Measurements from ENCODE around the gene COPE. TPM values are rescaled to one million over a fixed set of nuclear protein-coding genes. Genes with fewer than 3 reads are reported as not detected.

Gene COPE
- total RNA-seq, 1 donor = 179 TPM

DNA sequence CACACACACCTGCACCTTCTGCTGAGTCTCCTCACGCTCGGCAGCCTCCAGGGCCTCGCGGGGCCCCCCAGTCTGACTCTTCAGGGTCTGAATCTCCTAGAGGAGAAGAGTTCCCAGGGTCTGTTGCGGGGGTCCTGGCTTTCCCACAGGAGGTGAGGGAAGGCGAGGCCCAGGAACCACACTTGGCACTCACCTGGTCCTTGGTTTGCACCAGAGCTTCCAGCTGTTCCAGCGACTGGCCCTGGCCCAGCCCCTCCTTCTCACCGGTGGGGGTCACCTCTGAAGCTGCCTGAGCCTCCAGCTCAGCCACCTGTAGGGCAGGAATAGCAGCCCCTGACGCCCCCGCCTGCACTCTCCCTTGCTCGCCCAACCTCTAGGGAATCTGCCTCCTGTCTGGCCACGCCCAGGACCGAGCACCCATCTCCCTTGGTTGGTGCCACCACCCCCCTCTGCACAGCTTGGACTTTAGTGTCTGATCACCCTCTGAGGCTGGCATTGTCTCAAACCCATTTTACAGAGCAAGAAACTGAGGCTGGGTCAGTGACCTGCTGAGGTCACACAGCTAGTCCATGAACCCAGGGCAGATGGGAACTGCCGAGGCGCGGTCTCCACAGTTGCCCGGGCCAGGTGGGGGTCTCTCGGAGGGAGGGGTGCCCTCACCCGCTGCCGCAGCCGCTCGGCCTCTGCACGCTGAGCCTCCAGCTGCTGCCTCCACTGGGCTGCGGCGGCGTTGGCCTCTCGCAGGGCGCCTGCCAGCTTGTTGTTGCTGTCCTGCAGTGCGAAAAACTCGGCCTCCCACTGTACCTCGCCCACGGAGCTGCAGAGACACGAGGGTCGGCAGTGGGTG lies 12.4 kb upstream of the COPE start:
- Histone ChIP-seq H3K36me3 (ENCODE audit: insufficient read depth, low read length) (peaks cover 63% of the 10 kb centered on the region), H3K4me1 (ENCODE audit: insufficient read depth, low read length) (no peaks in the 10 kb centered on the region)

DNA sequence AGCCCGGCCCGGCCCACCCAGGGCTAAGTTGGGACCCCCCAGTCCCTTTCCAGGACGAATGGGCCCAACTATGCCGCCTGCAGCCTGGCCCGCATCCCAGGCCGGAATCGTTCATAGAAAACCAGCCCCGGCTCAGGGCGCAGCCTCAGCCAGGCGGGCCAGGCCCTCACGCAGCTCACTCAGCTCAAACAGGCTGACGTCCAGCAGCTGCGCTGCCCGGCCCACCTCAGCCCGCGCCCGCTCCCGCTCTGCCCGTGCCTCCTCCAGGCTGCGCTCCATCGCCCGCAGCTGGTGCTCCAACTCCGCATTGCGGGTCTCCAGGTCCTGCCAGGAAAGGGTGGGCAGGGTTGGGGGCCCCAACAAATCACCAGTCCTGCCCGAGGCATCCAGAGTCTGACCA lies 10.1 kb upstream of the COPE start:
- no peaks in the 10 kb centered on the region for H3K27me3 ChIP-seq (ENCODE audit: insufficient read depth, low read length)
- peaks cover 3% of the 10 kb centered on the region for H3K79me2 ChIP-seq (ENCODE audit: insufficient read depth, low read length)
- no peaks in the 10 kb centered on the region for H3K9me3 ChIP-seq (ENCODE audit: low read depth, low read length)
- peaks cover 24% of the 10 kb centered on the region for H4K20me1 ChIP-seq (ENCODE audit: insufficient read depth, low read length)
- H3K27ac ChIP-seq (ENCODE audit: low read depth, low read length) = no peak overlapping the region
- no peak overlapping the region for H3K4me2 ChIP-seq (ENCODE audit: insufficient read depth, low read length)
- no peaks in the 10 kb centered on the region for H3K4me1 ChIP-seq (ENCODE audit: insufficient read depth, low read length)
- TF ChIP-seq, protein P1, sequence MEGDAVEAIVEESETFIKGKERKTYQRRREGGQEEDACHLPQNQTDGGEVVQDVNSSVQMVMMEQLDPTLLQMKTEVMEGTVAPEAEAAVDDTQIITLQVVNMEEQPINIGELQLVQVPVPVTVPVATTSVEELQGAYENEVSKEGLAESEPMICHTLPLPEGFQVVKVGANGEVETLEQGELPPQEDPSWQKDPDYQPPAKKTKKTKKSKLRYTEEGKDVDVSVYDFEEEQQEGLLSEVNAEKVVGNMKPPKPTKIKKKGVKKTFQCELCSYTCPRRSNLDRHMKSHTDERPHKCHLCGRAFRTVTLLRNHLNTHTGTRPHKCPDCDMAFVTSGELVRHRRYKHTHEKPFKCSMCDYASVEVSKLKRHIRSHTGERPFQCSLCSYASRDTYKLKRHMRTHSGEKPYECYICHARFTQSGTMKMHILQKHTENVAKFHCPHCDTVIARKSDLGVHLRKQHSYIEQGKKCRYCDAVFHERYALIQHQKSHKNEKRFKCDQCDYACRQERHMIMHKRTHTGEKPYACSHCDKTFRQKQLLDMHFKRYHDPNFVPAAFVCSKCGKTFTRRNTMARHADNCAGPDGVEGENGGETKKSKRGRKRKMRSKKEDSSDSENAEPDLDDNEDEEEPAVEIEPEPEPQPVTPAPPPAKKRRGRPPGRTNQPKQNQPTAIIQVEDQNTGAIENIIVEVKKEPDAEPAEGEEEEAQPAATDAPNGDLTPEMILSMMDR (IDR thresholded peaks at IDR 0.05; ENCODE audit: extremely low read depth, low read depth, low read length) = no peak
- H2AFZ ChIP-seq (ENCODE audit: low read length) = no peak overlapping the region
- H3K4me3 ChIP-seq (ENCODE audit: insufficient read depth, low read length) = no peak overlapping the region
- peaks cover 68% of the 10 kb centered on the region for H3K36me3 ChIP-seq (ENCODE audit: insufficient read depth, low read length)
- peak; percentile 58 for DNase-seq (ENCODE audit: insufficient read length, low spot score, missing footprints)

More for the DNA sequence above, 12.4 kb upstream of the COPE start:
- DNase-seq (ENCODE audit: insufficient read length, low spot score, missing footprints) = peak; percentile 73
- H4K20me1 ChIP-seq (ENCODE audit: insufficient read depth, low read length) = peaks cover 17% of the 10 kb centered on the region
- no peaks in the 10 kb centered on the region for H3K27me3 ChIP-seq (ENCODE audit: insufficient read depth, low read length)
- peaks cover 3% of the 10 kb centered on the region for H3K79me2 ChIP-seq (ENCODE audit: insufficient read depth, low read length)
- no peaks in the 10 kb centered on the region for H3K9me3 ChIP-seq (ENCODE audit: low read depth, low read length)
- no peak overlapping the region for H3K4me3 ChIP-seq (ENCODE audit: insufficient read depth, low read length)
- H3K27ac ChIP-seq (ENCODE audit: low read depth, low read length) = no peak overlapping the region
- TF ChIP-seq, protein P1 (IDR thresholded peaks at IDR 0.05; ENCODE audit: extremely low read depth, low read depth, low read length) = no peak
- no peak overlapping the region for H3K4me2 ChIP-seq (ENCODE audit: insufficient read depth, low read length)
- H2AFZ ChIP-seq (ENCODE audit: low read length) = no peak overlapping the region

DNA sequence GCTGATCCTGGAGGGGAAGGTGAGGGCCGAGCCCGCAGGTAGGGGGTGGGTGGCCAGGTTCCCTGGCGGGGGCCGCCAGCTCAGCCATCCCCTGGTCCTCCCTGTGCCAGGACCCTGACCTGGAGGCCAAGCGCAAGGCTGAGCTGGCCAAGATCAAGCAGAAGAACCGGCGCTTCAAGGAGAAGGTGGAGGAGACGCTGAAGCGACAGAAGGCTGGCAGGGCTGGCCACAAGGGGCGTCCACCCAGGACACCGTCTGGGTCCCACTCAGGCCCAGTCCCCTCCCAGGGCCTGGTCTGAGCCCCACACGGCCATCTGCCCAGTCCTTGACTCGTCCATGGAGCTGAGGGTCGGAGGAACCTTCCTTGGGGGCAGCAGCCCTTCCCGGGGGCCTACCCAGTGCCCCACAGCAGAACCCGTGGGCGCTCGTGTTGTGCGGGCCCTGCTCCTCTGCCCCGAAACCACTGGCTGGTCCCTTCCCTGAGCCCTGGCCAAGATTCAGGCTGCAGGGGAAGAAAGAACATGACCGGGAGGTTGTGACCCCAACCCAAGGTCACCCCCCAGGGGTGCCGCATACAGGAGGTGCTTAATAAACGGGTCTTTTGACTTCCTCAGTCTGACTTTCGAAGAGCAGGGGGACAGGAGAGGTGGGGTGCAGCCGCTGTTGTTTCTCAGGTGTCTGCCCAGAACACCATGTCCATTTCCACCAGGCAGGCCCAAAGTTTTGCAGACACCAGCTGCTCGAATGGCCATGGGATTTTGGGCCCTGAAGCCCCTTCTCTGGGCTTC lies 9.0 kb upstream of the COPE start:
- peak; percentile 77 for DNase-seq (ENCODE audit: insufficient read length, low spot score, missing footprints)
- H4K20me1 ChIP-seq (ENCODE audit: insufficient read depth, low read length) = peaks cover 26% of the 10 kb centered on the region
- H3K27ac ChIP-seq (ENCODE audit: low read depth, low read length) = no peak overlapping the region
- H3K4me1 ChIP-seq (ENCODE audit: insufficient read depth, low read length) = no peaks in the 10 kb centered on the region
- peaks cover 2% of the 10 kb centered on the region for H3K79me2 ChIP-seq (ENCODE audit: insufficient read depth, low read length)
- peaks cover 66% of the 10 kb centered on the region for H3K36me3 ChIP-seq (ENCODE audit: insufficient read depth, low read length)
- H2AFZ ChIP-seq (ENCODE audit: low read length) = no peak overlapping the region
- H3K27me3 ChIP-seq (ENCODE audit: insufficient read depth, low read length) = no peaks in the 10 kb centered on the region
- TF ChIP-seq, protein P1 (IDR thresholded peaks at IDR 0.05; ENCODE audit: extremely low read depth, low read depth, low read length) = no peak
- no peaks in the 10 kb centered on the region for H3K9me3 ChIP-seq (ENCODE audit: low read depth, low read length)
- H3K4me2 ChIP-seq (ENCODE audit: insufficient read depth, low read length) = no peak overlapping the region
- H3K4me3 ChIP-seq (ENCODE audit: insufficient read depth, low read length) = no peak overlapping the region

All from osteoblast (primary cell).